GM12878 (cell line): ENCODE data around the gene RNPS1. TPM values are rescaled to one million over a fixed set of nuclear protein-coding genes. Genes with fewer than 3 reads are reported as not detected.

ENCODE experiments used
- ATAC-seq: fragments of 200-7000 bp; cut with Tn5 transposase; 3 replicates; pipeline ENCODE4 v1.9.1; 2020; ENCODE audit warnings: mild to moderate bottlenecking, moderate library complexity
- BruUV-seq: library from RNA; stranded (reverse); fragments of 400-500 nt; replicated peaks from 2 replicates; lab custom pipeline; 2021; lab: Mats Ljungman, UMichigan
- CTCF ChIA-PET: fragments of 300-600 bp; sonication (Branson Sonifier 250); formaldehyde crosslinking; extraction: SDS; loops from one replicate; lab custom pipeline; 2021; ENCODE audit warnings: inconsistent platforms; lab: Yijun Ruan, JAX
- POLR2A ChIA-PET: fragments of 350-600 bp; formaldehyde crosslinking; extraction: SDS; loops from one replicate; lab custom pipeline; 2021; ENCODE audit warnings: inconsistent platforms; lab: Charles Lee
- RAD21 ChIA-PET: fragments of 300-600 bp; sonication (Branson Sonifier 250); formaldehyde crosslinking; loops from one replicate; lab custom pipeline; 2023; ENCODE audit warnings: antibody characterized with exemption; ENCODE audit not compliant: unreplicated experiment; lab: Charles Lee
- SMC1A ChIA-PET: fragments of 300-600 bp; sonication (Branson Sonifier 250); formaldehyde crosslinking; loops from one replicate; lab custom pipeline; 2023; ENCODE audit not compliant: unreplicated experiment, uncharacterized antibody; lab: Charles Lee
- DNase-seq: peaks from one replicate; pipeline ENCODE4 v3.0.0-alpha.2; 2011; ENCODE audit warnings: low read depth, low spot score
- FAIRE-seq: peaks from 3 replicates; lab custom pipeline; 2011; peaks lifted over from hg19 to GRCh38; lab: Jason Lieb, UNC
- H2AFZ ChIP-seq: 2 replicates; pipeline ENCODE4 v1.6.0; 2011; ENCODE audit warnings: low read depth, low read length, control low read depth; ENCODE audit not compliant: control insufficient read depth
- H3K27ac ChIP-seq: 2 replicates; pipeline ENCODE4 v1.5.1; 2011; ENCODE audit warnings: control low read depth; ENCODE audit not compliant: control insufficient read depth, insufficient read depth
- H3K27me3 ChIP-seq, 2 experiments: replicated peaks in 1 of 2; 2 replicates each; pipeline versions ENCODE4 v1.6.0 to v1.6.1; 2011; ENCODE audit warnings: low read length in 1 of 2; ENCODE audit not compliant: control insufficient read depth in 2 of 2, insufficient read depth in 2 of 2
- H3K36me3 ChIP-seq, 2 experiments: 2 replicates each; pipeline ENCODE4 v1.5.1; 2011; ENCODE audit warnings: low read length in 1 of 2; ENCODE audit not compliant: control insufficient read depth in 2 of 2, insufficient read depth in 2 of 2
- H3K4me1 ChIP-seq: 2 replicates; pipeline ENCODE4 v1.6.1; 2011; ENCODE audit warnings: mild to moderate bottlenecking, low read length, moderate library complexity, mixed read lengths; ENCODE audit not compliant: control insufficient read depth, insufficient read depth
- H3K4me2 ChIP-seq: 2 replicates; pipeline ENCODE4 v1.6.0; 2011; ENCODE audit warnings: control low read depth; ENCODE audit not compliant: control insufficient read depth, insufficient read depth
- H3K4me3 ChIP-seq: fragments of 200-600 bp; sonication (generic); 2 replicates; pipeline ENCODE4 v1.5.1; 2016
- H3K79me2 ChIP-seq: 2 replicates; pipeline ENCODE4 v1.6.0; 2011; ENCODE audit warnings: low read length; ENCODE audit not compliant: control insufficient read depth, insufficient read depth
- H3K9ac ChIP-seq: 2 replicates; pipeline ENCODE4 v1.8.0; 2011; ENCODE audit warnings: low read length, control low read depth, mixed read lengths; ENCODE audit not compliant: control insufficient read depth, insufficient read depth
- H3K9me3 ChIP-seq: replicated peaks from 3 replicates; pipeline ENCODE4 v1.5.1; 2011; ENCODE audit warnings: mild to moderate bottlenecking, low read length; ENCODE audit not compliant: control insufficient read depth, insufficient read depth
- H4K20me1 ChIP-seq: 2 replicates; pipeline ENCODE4 v1.6.0; 2011; ENCODE audit not compliant: control insufficient read depth, insufficient read depth
- ATF7 ChIP-seq: fragments of 450-650 bp; IDR thresholded peaks from 2 replicates; pipeline ENCODE4 v1.6.1; 2016; ENCODE audit warnings: low read depth, mild to moderate bottlenecking
- GATAD2B ChIP-seq: fragments of 450-650 bp; conservative IDR thresholded peaks from 2 replicates; pipeline ENCODE4 v1.6.1; 2017; ENCODE audit warnings: low read depth, mild to moderate bottlenecking, moderate library complexity
- MYB ChIP-seq: fragments of 150-350 bp; IDR thresholded peaks from 2 replicates; pipeline ENCODE4 v1.6.1; 2014; ENCODE audit warnings: mild to moderate bottlenecking, low read depth, low read length, borderline replicate concordance
- PAX8 ChIP-seq: fragments of 450-650 bp; IDR thresholded peaks from 2 replicates; pipeline ENCODE4 v1.6.1; 2017; ENCODE audit warnings: mild to moderate bottlenecking, moderate library complexity
- POLR2A ChIP-seq: IDR thresholded peaks from 2 replicates; pipeline ENCODE4 v1.6.1; 2011; ENCODE audit warnings: low read depth, mild to moderate bottlenecking, low read length
- POLR2AphosphoS2 ChIP-seq: IDR thresholded peaks from 2 replicates; pipeline ENCODE4 v1.6.1; 2011; ENCODE audit warnings: low read depth, mild to moderate bottlenecking, low read length, improper control_type of control experiment, moderate library complexity
- POU2F2 ChIP-seq: IDR thresholded peaks from 3 replicates; pipeline ENCODE4 v1.6.1; 2011; ENCODE audit warnings: low read depth, mild to moderate bottlenecking, low read length, borderline replicate concordance
- SIN3A ChIP-seq: IDR thresholded peaks from 2 replicates; pipeline ENCODE4 v1.6.1; 2012; ENCODE audit warnings: low read depth, low read length, improper control_type of control experiment
- SRF ChIP-seq, 2 experiments: IDR thresholded peaks; 2 replicates each; pipeline ENCODE4 v1.6.1; 2011; ENCODE audit warnings: low read depth in 2 of 2, low read length in 2 of 2, mild to moderate bottlenecking in 1 of 2, moderate library complexity in 1 of 2
- WGBS: methylation state at CpG from one replicate; pipeline ENCODE4 v1.1.6; 2016; ENCODE audit warnings: low lambda C conversion rate; ENCODE audit not compliant: insufficient replicate concordance, insufficient coverage; ENCODE audit errors: missing lambda C conversion rate; 5-methylcytosine and 5-hydroxymethylcytosine counted together
- in situ Hi-C: fragments of 300-500 bp; cut with MboI; formaldehyde crosslinking; loops from 9 replicates; pipeline ENCODE4 v1.14.3; 2018; ENCODE audit warnings: mixed read lengths
- intact Hi-C: fragments of 100-400 bp; cut with micrococcal nuclease; formaldehyde crosslinking; loops from one replicate; pipeline ENCODE4 v1.14.2; 2022; ENCODE audit not compliant: unreplicated experiment
- polyA plus RNA-seq, 11 experiments: library from polyadenylated mRNA; depleted of rRNA in 4 of 11; unstranded in 6 of 11; stranded (reverse) in 5 of 11; fragments of >200 nt; fragmentation: Nextera tagmentation in 4 of 11; fragmentation: Illumina TruSeq in 1 of 11; extraction: Ambion mirVana in 4 of 11; extraction: Trizol in 1 of 11; gene quantifications; 1 replicate in 1 of 11; 2 replicates in 10 of 11; pipeline versions ENCODE4 v1.2.1 to v1.2.3, GENCODE V29; 2011 to 2016; ENCODE audit warnings: inconsistent platforms in 2 of 11, missing spikeins in 2 of 11, low read depth in 1 of 11
- total RNA-seq, 4 experiments: library from RNA; depleted of rRNA in 3 of 4; stranded (reverse); fragments of >200 nt in 3 of 4; fragmentation: Illumina TruSeq in 1 of 4; extraction: Trizol in 1 of 4; gene quantifications; 2 replicates each; pipeline versions ENCODE4 v1.2.1 to v1.2.3, GENCODE V29; 2013 to 2021

The RNPS1 gene
- total and polyA plus RNA-seq, 10 of the 15 experiments (the other 5 are each of a cell fraction or from before 2014, with no cell fraction given) = 38.2 to 359 (median 188) TPM

- in situ Hi-C loops = no loop called here
Measured at GRCh38 chr16:2238150-2238837, 29.6 kb downstream of the RNPS1 start.

GRCh38 chr16:2237493-2238149 lies 30.3 kb downstream of the RNPS1 start:
- BruUV-seq = no TSS peak
- ATAC-seq (no peak), DNase-seq (no peak), FAIRE-seq (no peak)
- 38% methylated on average over 45 of the region's 65 CpGs for WGBS
- Histone ChIP-seq H4K20me1 (no peaks in the 10 kb centered on the region), H3K27me3 (no peaks in the 10 kb centered on the region), H3K36me3 (peaks cover 0 to 21% of the 10 kb centered on the region in 2 experiments; a peak in 3 of 4 replicates), H3K4me1 (no peaks in the 10 kb centered on the region), H3K79me2 (no peaks in the 10 kb centered on the region), H3K4me3 (no peak overlapping the region), H3K9me3 (no peaks in the 10 kb centered on the region), H3K27ac (no peak overlapping the region), H3K4me2 (no peak overlapping the region), H3K9ac (no peak overlapping the region), H2AFZ (no peak overlapping the region)
- POLR2A ChIA-PET = no interaction called here
- RAD21 ChIA-PET = no interaction called here
- CTCF ChIA-PET = no interaction called here
- in situ Hi-C loops (no loop called here), intact Hi-C loops (no loop called here)
- TF ChIP-seq ATF7 = no peak
- TF ChIP-seq POU2F2 = no peak
- TF ChIP-seq MYB = no peak
- TF ChIP-seq SRF (IDR thresholded peaks at IDR 0.05; ENCODE audit: low read depth in 2 of 2, low read length in 2 of 2) = no peak
- 0 out of 2 replicates have a peak, but pooled peaks have one; percentile 3 for TF ChIP-seq POLR2AphosphoS2
- no peak for TF ChIP-seq SIN3A
- 0 out of 2 replicates have a peak, but pooled peaks have one; percentile 7 for TF ChIP-seq POLR2A
- TF ChIP-seq GATAD2B = no peak
- SMC1A ChIA-PET = no interaction called here

More at GRCh38 chr16:2238150-2238837, 29.6 kb downstream of the RNPS1 start:
- no peak for DNase-seq
- H3K36me3 ChIP-seq = peaks cover 0 to 22% of the 10 kb centered on the region in 2 experiments; a peak in 3 of 4 replicates
- no peak overlapping the region for H3K4me2 ChIP-seq
- no peak for TF ChIP-seq PAX8
- peak; percentile 38 for TF ChIP-seq POLR2A
- 72% methylated on average over 17 of the region's 18 CpGs for WGBS
- ChIA-PET SMC1A (interaction anchor here (0.5 kb wide), 1 partner anchor 9 kb away, joined by 3 read pairs; no protein-coding TSS in a partner anchor), RAD21 (no interaction called here), CTCF (no interaction called here), POLR2A (interaction anchor here (0.8 kb wide), 1 partner anchor 24 kb away, joined by 3 read pairs; the partner anchor contains the start of gene PGP)
- peak; percentile 10 for ATAC-seq
- no peak overlapping the region for H2AFZ ChIP-seq
- H3K9ac ChIP-seq = no peak overlapping the region
- no peaks in the 10 kb centered on the region for H3K27me3 ChIP-seq
- intact Hi-C loops = no loop called here
- no peak overlapping the region for H3K4me3 ChIP-seq
- no peaks in the 10 kb centered on the region for H3K79me2 ChIP-seq
- BruUV-seq = no TSS peak
- FAIRE-seq = no peak
- no peaks in the 10 kb centered on the region for H3K4me1 ChIP-seq
- H4K20me1 ChIP-seq = no peaks in the 10 kb centered on the region
- H3K9me3 ChIP-seq = no peaks in the 10 kb centered on the region
- no peak overlapping the region for H3K27ac ChIP-seq
